Coronary artery (tissue), 2 donors: ENCODE data around the gene FAXDC2.

ENCODE experiments used
- DNase-seq: peaks from one replicate; pipeline ENCODE4 v3.0.0-alpha.2; 2017; ENCODE audit warnings: low spot score
- H3K27ac ChIP-seq, 2 donors: fragments of 200-600 bp; sonication (generic); one replicate each; pipeline ENCODE4 v1.5.1; 2016 to 2019
- H3K4me3 ChIP-seq: fragments of 200-600 bp; sonication (generic); 2 replicates; pipeline ENCODE4 v1.5.1; 2016; ENCODE audit warnings: mild to moderate bottlenecking, moderate library complexity
- TF ChIP-seq, protein P1 (sequence below): fragments of 200-600 bp; sonication (generic); IDR thresholded peaks from one replicate; pipeline ENCODE4 v1.5.1; 2019; ENCODE audit warnings: antibody characterized with exemption

The FAXDC2 gene

DNA sequence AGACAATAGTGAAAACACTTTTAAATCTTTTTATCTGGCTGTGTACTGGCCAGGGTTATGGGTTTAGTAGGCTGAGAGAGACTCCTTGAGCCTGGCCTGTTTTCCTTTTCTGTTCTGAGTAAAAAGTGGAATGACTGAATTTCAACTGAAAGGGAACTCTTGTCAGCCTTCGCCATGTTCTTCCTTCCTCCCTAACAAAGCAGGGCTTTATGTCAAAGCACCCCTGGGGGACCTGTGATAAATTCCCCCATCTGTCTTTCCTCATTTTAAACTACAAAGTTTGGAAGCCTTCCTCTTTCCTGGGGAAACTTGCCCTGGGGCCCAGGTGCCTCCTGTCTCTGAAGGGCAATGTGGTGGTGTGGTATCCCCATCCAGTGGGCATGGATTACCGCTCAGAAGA lies 65.5 kb downstream of the FAXDC2 start:
- no peak for DNase-seq
- TF ChIP-seq, protein P1, sequence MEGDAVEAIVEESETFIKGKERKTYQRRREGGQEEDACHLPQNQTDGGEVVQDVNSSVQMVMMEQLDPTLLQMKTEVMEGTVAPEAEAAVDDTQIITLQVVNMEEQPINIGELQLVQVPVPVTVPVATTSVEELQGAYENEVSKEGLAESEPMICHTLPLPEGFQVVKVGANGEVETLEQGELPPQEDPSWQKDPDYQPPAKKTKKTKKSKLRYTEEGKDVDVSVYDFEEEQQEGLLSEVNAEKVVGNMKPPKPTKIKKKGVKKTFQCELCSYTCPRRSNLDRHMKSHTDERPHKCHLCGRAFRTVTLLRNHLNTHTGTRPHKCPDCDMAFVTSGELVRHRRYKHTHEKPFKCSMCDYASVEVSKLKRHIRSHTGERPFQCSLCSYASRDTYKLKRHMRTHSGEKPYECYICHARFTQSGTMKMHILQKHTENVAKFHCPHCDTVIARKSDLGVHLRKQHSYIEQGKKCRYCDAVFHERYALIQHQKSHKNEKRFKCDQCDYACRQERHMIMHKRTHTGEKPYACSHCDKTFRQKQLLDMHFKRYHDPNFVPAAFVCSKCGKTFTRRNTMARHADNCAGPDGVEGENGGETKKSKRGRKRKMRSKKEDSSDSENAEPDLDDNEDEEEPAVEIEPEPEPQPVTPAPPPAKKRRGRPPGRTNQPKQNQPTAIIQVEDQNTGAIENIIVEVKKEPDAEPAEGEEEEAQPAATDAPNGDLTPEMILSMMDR: no peak
- no peak overlapping the region for H3K27ac ChIP-seq
- no peak overlapping the region for H3K4me3 ChIP-seq

DNA sequence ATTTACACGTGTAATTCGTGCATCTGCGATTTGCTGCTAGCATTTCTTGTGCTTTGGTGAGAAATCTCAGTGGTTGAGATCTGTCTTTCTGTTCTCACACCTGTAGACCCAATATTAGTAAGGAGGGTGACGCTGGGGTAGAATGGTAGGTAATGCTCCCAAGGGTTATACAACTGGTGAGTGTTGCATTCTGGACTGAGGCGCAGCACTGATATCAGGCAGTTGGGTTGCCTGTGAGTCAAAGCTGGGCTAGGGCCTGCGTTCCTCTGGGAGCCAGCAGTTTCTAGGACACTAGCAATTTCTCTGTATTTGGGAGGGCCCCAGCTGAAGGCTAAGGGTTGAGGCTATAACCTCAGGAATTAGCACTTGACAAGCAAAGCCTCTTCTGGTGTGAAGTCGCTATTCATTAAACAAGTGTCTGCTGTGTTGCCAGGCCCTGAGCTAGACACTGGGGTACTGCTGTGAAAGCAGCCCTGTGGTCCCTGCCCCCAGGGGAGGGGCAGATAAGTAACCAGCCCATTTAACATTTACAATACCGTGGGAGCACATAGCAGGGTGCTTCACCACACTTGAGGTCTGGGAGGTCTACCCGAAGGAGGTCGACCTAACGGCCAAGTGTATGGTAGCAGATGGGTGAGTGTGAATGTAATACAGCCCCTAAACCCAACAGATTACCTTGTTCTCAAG lies 66.5 kb downstream of the FAXDC2 start:
- no peak for DNase-seq
- H3K4me3 ChIP-seq: peak overlapping the region; percentile 4
- H3K27ac ChIP-seq: peak overlapping the region in 1 of 2 donors; percentile 20
- TF ChIP-seq, protein P1: no peak

DNA sequence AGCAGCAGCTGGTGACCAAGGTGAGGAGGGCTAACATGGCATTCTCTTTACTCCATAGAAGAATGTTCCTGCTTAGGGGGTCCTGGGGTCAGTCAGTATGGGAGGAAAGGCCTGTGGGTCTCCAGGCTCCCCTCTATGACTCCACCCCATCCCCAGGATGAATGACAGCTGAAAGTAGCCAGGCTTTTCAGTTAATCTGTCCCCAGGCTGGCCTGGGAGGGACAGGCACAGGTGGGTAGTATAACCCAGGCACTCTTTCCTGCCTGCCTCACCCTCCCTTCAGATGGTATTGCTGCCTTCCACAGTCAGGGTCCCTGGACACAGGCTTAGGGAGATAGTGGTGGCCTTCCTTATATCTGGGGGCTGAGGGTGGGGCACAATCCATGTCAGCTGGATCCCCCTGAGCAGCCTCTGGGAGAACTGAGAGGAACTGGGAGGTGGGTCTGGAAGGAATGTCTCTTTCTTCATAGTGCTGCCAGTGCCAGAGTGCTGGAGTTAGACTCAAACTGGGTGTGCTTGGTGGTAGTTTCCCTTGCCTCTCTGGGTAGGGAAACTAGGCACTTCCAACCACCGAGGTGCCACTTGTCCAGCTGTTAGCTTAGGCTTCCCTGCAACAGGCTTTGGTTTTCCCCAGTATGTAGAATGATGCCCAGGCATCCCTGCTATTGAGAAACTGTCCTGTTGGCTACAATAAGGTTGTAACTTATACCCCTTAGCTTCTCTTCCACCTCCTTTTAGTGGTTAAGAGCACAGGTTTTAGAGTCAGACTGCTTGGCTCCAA lies 67.4 kb downstream of the FAXDC2 start:
- TF ChIP-seq, protein P1: no peak
- H3K27ac ChIP-seq: peak overlapping the region in 1 of 2 donors; percentile 20
- DNase-seq: no peak
- H3K4me3 ChIP-seq: no peak overlapping the region

DNA sequence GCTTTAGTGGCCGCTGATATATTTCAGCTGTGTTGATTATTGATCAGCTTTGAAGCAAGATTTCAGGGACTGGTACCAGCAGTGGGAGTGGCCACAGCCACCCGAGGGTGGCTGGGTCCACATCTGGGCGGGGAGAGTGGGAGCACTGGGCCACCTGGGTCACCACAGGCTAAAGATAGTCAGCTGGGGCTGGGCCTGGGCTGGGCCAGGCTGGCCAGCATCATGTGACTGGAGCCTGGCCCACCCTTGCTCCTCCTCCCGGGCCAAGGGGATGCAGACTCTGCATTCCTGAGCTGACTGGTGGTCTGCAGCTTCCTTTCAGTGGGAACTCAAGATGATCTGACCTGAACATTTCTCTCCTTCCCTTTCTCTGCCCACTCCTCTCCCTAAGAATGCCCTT lies 68.1 kb downstream of the FAXDC2 start:
- no peak for DNase-seq

DNA sequence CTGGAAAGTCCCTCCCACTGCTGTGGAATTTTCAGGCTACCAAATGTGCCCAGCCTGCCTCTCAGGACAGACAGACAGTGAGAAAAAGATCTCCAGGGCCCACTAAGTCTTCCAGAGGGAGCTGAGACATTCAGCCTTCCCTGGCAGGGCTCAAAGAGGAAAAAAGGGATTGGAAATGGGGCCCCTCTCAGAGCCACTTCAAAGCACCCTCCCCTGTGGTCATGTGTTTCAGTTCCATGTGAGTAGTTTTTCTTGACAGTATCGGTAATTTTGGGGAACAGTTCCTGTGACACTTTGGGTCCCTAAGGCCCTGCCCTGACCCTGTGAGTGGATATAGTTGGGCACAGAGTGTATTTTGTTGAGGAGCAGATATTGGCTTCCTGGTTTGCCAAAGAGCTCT lies 70.3 kb downstream of the FAXDC2 start:
- TF ChIP-seq, protein P1: no peak

More for the DNA sequence above, 68.1 kb downstream of the FAXDC2 start:
- Histone ChIP-seq H3K27ac (peak overlapping the region in 1 of 2 donors; percentile 20), H3K4me3 (peak overlapping the region; percentile 6)
- TF ChIP-seq, protein P1: no peak

DNA sequence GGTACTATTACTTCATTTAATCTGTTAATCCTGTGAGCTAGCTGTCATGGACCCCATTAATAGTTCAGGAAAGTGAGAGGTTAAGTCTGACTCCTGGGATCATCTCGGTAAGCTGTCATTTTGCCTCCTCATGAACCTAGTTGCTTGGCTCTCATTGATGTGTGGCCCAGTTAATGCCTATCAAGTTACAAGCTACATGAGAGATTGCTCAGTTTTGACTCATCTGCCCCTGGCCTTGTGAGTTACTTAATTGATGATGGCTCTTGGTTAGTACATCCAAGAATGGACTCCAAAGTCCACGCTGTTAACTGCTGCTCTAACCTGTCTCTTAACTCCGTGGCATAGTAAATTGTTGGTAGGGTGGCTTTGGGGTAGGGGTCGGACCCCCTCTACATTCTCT lies 71.3 kb downstream of the FAXDC2 start:
- DNase-seq: no peak
- Histone ChIP-seq H3K4me3 (no peak overlapping the region), H3K27ac (no peak overlapping the region)
- TF ChIP-seq, protein P1: no peak

More for the DNA sequence above, 70.3 kb downstream of the FAXDC2 start:
- no peak for DNase-seq
- Histone ChIP-seq H3K27ac (no peak overlapping the region), H3K4me3 (no peak overlapping the region)

DNA sequence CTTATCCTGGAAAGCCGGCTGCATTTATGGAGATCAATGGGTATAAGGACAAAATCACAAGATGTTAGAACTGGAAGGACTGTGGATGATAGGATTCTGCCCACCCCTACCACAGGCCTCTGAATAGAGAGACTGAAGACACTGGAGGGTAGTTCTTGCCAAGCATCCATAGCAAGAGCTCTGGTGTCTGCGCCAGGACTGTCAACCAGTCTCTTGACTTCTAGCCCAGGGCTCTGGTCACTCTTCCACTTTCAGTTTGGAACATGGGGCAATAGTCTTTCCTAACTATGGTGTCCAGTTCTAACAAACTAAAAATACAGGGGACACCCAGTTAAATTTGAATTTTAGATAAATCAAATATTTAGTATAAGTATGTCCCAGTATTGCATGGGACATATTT lies 71.9 kb downstream of the FAXDC2 start:
- DNase-seq: no peak
- no peak overlapping the region for H3K27ac ChIP-seq
- H3K4me3 ChIP-seq: no peak overlapping the region
- TF ChIP-seq, protein P1: no peak
